Thyroid gland (tissue), 4 donors: ENCODE data around the gene ZNF280A. TPM values are rescaled to one million over a fixed set of nuclear protein-coding genes. Genes with fewer than 3 reads are reported as not detected.

Experiments
- DNase-seq, 2 donors: peaks; one replicate each; pipeline ENCODE4 v3.0.0-alpha.2; 2019
- H3K27ac ChIP-seq, 3 donors: fragments of 200-600 bp; sonication (generic); 1 replicate in 2 of 3; 2 replicates in 1 of 3; pipeline ENCODE4 v1.5.1; 2016 to 2019; ENCODE audit warnings: mild to moderate bottlenecking in 1 of 3, moderate library complexity in 1 of 3
- H3K27me3 ChIP-seq: fragments of 200-600 bp; sonication (generic); one replicate; pipeline ENCODE4 v1.5.1; 2019
- H3K36me3 ChIP-seq, 2 donors: fragments of 200-600 bp; sonication (generic); one replicate each; pipeline ENCODE4 v1.5.1; 2016 to 2019
- H3K4me1 ChIP-seq, 2 donors: fragments of 200-600 bp; sonication (generic); one replicate each; pipeline ENCODE4 v1.5.1; 2017 to 2019
- H3K4me3 ChIP-seq, 3 donors: fragments of 200-600 bp; sonication (generic); replicated peaks in 1 of 3; 1 replicate in 2 of 3; 2 replicates in 1 of 3; pipeline ENCODE4 v1.5.1; 2016; ENCODE audit warnings: mild to moderate bottlenecking in 1 of 3
- H3K9me3 ChIP-seq: fragments of 200-600 bp; sonication (generic); one replicate; pipeline ENCODE4 v1.5.1; 2017
- CTCF ChIP-seq, 6 experiments: fragments of 200-600 bp in 3 of 6; fragments of 450-650 bp in 3 of 6; sonication (generic) in 3 of 6; IDR thresholded peaks; one replicate each; pipeline ENCODE4 v1.5.1; 2016 to 2019; ENCODE audit warnings: antibody characterized with exemption in 6 of 6, mild to moderate bottlenecking in 2 of 6, inconsistent platforms in 1 of 6, moderate library complexity in 1 of 6
- POLR2A ChIP-seq, 2 donors: fragments of 450-650 bp; IDR thresholded peaks; one replicate each; pipeline ENCODE4 v1.6.1; 2017; ENCODE audit warnings: antibody characterized with exemption in 2 of 2, mild to moderate bottlenecking in 2 of 2, moderate library complexity in 1 of 2
- WGBS, 2 donors: methylation state at CpG; one replicate each; pipeline ENCODE4 v1.1.5; 2017; 5-methylcytosine and 5-hydroxymethylcytosine counted together
- intact Hi-C: fragments of 100-400 bp; cut with DNase I; formaldehyde crosslinking; loops from one replicate; pipeline ENCODE4 v1.15.1; 2023
- total RNA-seq, 4 donors: library from RNA; depleted of rRNA; stranded (reverse); fragments of >200 nt; gene quantifications; one replicate each; pipeline ENCODE4 v1.2.3, GENCODE V29; 2016

The ZNF280A gene
- total RNA-seq, 4 donors from 2014 or later = not detected

- Histone ChIP-seq H3K9me3 (no peaks in the 10 kb centered on the region), H3K4me1 (no peaks in the 10 kb centered on the region), H3K27ac (no peak overlapping the region), H3K36me3 (no peaks in the 10 kb centered on the region), H3K27me3 (no peaks in the 10 kb centered on the region), H3K4me3 (no peak overlapping the region)
- WGBS, 2 donors = 90 to 98% methylated on average over 1 of the region's 1 CpG
- TF ChIP-seq CTCF (IDR thresholded peaks at IDR 0.05) (no peak), POLR2A (IDR thresholded peaks at IDR 0.05) (no peak)
- no peak for DNase-seq
- intact Hi-C loops = no loop called here
These were observed 53.0 kb downstream of the ZNF280A start for GRCh38 chr22:22467112-22467511.

GRCh38 chr22:22465782-22466181, 54.3 kb downstream of the ZNF280A start:
- Histone ChIP-seq H3K27ac (no peak overlapping the region), H3K36me3 (no peaks in the 10 kb centered on the region), H3K4me1 (no peaks in the 10 kb centered on the region), H3K4me3 (no peak overlapping the region), H3K27me3 (no peaks in the 10 kb centered on the region), H3K9me3 (no peaks in the 10 kb centered on the region)
- DNase-seq = no peak
- intact Hi-C loops = no loop called here
- no peak for TF ChIP-seq POLR2A (IDR thresholded peaks at IDR 0.05)
- TF ChIP-seq CTCF (IDR thresholded peaks at IDR 0.05) = no peak
- 89 to 90% methylated on average over 1 of the region's 1 CpG for WGBS, 2 donors

GRCh38 chr22:22465094-22465602, 54.9 kb downstream of the ZNF280A start:
- Histone ChIP-seq H3K9me3 (no peaks in the 10 kb centered on the region), H3K27me3 (no peaks in the 10 kb centered on the region), H3K36me3 (no peaks in the 10 kb centered on the region), H3K4me3 (no peak overlapping the region), H3K27ac (no peak overlapping the region), H3K4me1 (no peaks in the 10 kb centered on the region)
- DNase-seq = no peak
- TF ChIP-seq POLR2A (IDR thresholded peaks at IDR 0.05) (no peak), CTCF (IDR thresholded peaks at IDR 0.05) (no peak)
- intact Hi-C loops = no loop called here
- WGBS, 2 donors = 77% methylated on average over 7 of the region's 7 CpGs

GRCh38 chr22:22464541-22465054, 55.5 kb downstream of the ZNF280A start:
- Histone ChIP-seq H3K9me3 (no peaks in the 10 kb centered on the region), H3K27ac (no peak overlapping the region), H3K4me1 (no peaks in the 10 kb centered on the region), H3K27me3 (no peaks in the 10 kb centered on the region), H3K4me3 (no peak overlapping the region), H3K36me3 (no peaks in the 10 kb centered on the region)
- intact Hi-C loops = no loop called here
- TF ChIP-seq POLR2A (IDR thresholded peaks at IDR 0.05) (no peak), CTCF (IDR thresholded peaks at IDR 0.05) (no peak)
- no peak for DNase-seq
- 78 to 81% methylated on average over 11 of the region's 11 CpGs for WGBS, 2 donors

GRCh38 chr22:22463855-22464540, 56.1 kb downstream of the ZNF280A start:
- peak; percentile 41 to 47 for DNase-seq
- H3K27ac ChIP-seq = no peak overlapping the region
- intact Hi-C loops = no loop called here
- H3K4me1 ChIP-seq = no peaks in the 10 kb centered on the region
- 22 to 26% methylated on average over 18 of the region's 18 CpGs for WGBS, 2 donors
- H3K27me3 ChIP-seq = no peaks in the 10 kb centered on the region
- H3K36me3 ChIP-seq = no peaks in the 10 kb centered on the region
- no peaks in the 10 kb centered on the region for H3K9me3 ChIP-seq
- H3K4me3 ChIP-seq = no peak overlapping the region
- no peak for TF ChIP-seq POLR2A (IDR thresholded peaks at IDR 0.05)
- peak; percentile 26 to 87 (median 68) for TF ChIP-seq CTCF (IDR thresholded peaks at IDR 0.05)
